ENCODE data around the gene STK25.

DNA sequence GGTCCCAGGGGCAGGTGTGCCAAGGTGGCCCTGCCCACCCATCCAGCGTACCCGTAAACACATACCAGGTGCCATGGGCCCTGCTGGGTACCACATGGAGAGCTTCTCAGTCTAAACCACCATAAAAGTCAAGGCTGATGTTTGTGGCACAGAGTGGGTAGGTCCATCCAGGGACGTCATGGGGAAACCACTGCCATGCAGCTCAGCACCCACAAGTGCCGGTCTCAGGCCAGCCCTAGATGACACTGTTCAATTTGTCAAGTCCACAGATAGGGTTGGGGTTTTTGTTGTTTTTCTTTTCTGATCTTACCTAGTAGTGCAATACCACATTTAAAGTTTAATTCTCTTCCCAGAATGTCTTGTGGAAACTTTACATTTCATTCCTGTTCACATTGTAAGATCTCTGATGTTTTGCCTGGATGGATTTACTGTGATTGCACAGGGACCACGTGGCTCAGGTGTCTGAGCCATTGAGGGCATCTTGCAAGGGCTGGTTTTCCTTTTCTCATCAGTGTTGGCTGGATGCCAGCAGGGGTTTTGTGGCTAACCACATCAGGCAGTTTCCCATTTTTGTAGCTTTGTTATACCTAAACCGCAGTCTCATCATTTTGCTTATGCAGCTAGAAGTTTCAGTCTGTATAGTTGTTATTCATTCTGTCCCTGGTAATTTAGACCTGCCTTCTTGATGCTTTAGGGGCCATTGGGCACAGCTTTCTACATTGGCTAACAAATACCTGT is 64.7 kb downstream of the STK25 start:
- TF ChIP-seq, protein P1, sequence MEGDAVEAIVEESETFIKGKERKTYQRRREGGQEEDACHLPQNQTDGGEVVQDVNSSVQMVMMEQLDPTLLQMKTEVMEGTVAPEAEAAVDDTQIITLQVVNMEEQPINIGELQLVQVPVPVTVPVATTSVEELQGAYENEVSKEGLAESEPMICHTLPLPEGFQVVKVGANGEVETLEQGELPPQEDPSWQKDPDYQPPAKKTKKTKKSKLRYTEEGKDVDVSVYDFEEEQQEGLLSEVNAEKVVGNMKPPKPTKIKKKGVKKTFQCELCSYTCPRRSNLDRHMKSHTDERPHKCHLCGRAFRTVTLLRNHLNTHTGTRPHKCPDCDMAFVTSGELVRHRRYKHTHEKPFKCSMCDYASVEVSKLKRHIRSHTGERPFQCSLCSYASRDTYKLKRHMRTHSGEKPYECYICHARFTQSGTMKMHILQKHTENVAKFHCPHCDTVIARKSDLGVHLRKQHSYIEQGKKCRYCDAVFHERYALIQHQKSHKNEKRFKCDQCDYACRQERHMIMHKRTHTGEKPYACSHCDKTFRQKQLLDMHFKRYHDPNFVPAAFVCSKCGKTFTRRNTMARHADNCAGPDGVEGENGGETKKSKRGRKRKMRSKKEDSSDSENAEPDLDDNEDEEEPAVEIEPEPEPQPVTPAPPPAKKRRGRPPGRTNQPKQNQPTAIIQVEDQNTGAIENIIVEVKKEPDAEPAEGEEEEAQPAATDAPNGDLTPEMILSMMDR (IDR thresholded peaks at IDR 0.05), result no peak
- TF ChIP-seq POLR2A (IDR thresholded peaks at IDR 0.05), result no peak
- TF ChIP-seq EP300 (IDR thresholded peaks at IDR 0.05), result no peak

Measured in ovary (tissue), 3 donors.